ENCODE measurements around the gene LSM6.

Gene LSM6

GRCh38 chr4:146183209-146183608 lies 7.7 kb downstream of the LSM6 start:
- no peak for DNase-seq (ENCODE audit: low read depth in 2 of 2, low spot score in 1 of 2)

DNA sequence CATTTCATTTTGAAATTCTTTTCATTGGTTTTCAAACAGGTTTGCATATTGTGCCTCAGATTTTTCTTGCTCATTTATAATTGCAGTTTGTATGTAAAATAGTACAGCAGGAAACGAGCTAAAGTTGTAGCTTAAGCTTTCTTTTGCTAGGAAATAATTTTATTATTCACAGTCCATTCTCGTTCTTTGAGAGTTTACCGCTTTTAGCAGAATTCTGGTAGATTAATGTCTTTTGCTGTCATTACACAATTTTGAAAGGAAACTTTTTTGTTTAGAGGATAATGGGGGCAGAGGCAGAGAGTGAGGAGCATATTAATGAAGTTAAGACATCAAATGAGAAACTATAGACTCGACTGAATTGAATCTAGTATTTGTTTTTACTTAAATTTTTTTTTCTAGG lies 10.5 kb downstream of the LSM6 start:
- no peak for DNase-seq (ENCODE audit: low read depth in 2 of 2, low spot score in 1 of 2)

DNA sequence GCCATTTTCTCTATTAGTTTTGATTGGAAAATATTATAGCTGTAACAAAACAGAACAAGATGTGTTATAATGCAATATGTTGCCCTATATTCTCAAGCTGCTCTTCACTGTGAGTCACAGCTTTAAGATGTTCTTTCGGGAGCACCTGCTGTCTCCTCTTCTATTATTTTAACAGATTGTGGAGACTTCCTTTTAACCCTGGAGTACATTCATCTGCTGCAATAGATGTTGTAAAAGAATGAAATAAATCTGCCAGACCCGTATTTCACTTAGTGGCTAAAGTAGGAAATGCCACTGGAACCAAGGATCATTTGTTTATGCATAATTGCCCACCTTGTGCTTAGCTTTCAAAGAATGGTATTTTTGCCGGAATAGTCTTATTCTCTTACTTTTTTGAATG lies 11.1 kb downstream of the LSM6 start:
- DNase-seq (ENCODE audit: low read depth in 2 of 2, low spot score in 1 of 2): no peak

DNA sequence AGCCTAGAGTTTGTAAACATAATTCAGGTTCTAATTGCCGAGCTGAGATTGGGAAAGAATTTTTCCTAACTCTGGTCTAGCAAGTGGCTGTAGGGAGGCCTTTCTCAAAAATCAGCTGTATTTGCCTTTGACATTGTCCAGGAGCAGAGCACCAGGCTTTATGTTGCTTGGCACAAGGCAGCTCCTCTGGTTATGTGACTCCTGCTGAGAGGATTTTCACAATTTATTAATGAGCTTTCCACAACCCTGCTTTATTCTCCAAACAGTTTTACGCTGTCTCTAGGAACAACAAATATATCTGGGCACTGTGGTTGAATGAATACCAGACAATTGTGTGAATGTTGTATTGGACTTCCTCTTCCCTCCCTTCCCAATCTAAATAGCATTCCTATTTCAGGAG lies 14.9 kb downstream of the LSM6 start:
- no peak for DNase-seq (ENCODE audit: low read depth in 2 of 2, low spot score in 1 of 2)

- DNase-seq (ENCODE audit: low read depth in 2 of 2, low spot score in 1 of 2): no peak
Observed at GRCh38 chr4:146191766-146192458, 16.4 kb downstream of the LSM6 start.

DNA sequence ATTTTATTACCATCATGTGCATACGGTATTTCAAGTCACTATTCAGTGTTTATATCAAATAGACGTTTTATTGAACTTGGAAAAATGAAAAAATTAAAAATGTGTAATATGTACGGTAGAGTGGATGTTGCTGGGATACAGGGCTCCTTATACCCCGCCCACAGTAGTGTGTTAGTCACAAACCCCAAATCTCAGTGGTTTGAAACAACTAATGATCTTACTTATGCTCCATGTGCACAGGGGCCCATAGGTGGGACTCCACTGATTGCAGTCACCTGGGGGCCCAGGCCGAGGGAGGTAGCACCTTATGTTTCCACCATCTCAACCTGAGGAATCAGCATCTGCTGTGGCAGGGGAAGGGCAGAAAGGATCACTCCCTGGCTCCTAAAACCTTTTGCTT lies 18.1 kb downstream of the LSM6 start:
- no peak for DNase-seq (ENCODE audit: low read depth in 2 of 2, low spot score in 1 of 2)

- DNase-seq (ENCODE audit: low read depth in 2 of 2, low spot score in 1 of 2): no peak
Observed at GRCh38 chr4:146194212-146194611, 18.7 kb downstream of the LSM6 start.

DNA sequence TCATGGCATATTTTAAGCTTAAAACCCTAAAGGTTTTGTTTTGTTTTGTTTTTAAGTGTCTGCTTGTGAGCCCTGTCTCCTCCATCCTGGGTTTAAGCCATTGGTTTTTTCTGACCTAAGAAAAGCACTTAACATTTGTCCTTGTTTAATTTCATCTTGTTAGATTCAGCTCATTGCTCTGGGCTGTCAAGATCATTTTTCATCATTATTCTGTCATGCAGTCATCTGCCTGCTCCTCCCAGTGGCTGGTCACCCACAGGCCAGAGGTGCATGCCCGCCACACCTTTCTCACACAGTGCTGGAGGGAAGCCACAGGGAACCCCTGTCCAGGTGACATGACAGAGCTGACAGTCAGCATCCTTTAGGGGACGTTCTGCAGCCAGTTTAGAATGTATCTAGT lies 27.1 kb downstream of the LSM6 start:
- no peak for DNase-seq (ENCODE audit: low read depth in 2 of 2, low spot score in 1 of 2)

- no peak for DNase-seq (ENCODE audit: low read depth in 2 of 2, low spot score in 1 of 2)
Observed at GRCh38 chr4:146207410-146207809, 31.9 kb downstream of the LSM6 start.

DNA sequence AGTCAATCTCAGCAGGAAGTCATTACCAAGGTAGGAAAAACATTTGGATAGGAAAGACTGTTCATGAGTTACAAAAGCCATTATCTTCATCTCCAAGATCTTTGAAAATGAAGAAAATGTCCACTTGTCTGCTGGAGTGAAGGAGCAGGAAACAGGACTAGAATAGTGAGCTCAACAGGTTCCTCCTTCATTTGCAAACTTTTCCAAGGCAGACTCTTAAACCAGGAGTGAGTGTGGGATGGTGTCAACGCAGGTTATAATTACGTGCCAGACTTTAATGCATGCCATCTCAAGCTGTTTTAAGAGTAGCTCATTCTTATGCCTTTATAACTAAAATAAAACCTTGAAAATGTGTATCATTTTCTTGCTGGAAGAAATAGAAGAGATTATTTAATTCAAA lies 35.4 kb downstream of the LSM6 start:
- no peak for DNase-seq (ENCODE audit: low read depth in 2 of 2, low spot score in 1 of 2)

- DNase-seq (ENCODE audit: low read depth in 2 of 2, low spot score in 1 of 2): no peak
Observed at GRCh38 chr4:146211440-146211839, 35.9 kb downstream of the LSM6 start.

DNA sequence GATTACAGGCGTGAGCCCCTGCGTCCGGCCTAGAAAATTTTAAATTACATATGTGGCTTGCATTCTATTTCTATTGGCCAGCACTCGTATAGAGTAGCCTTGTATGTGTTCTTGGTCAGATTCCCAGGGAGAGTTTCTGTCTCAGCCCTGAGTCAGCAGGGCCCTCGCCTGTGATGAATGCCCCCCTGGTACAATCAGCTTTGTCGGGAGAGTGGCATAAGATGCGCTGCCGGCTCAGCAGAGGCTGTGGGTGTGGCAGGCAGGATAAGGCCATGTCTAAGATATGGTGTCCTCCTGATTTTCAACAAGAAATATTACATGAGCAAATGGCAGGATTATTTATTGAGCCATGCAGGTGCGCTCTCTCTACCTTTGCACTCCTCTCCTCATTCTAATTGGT lies 37.3 kb downstream of the LSM6 start:
- no peak for DNase-seq (ENCODE audit: low read depth in 2 of 2, low spot score in 1 of 2)

GRCh38 chr4:146214238-146214637 lies 38.7 kb downstream of the LSM6 start, which contains the start of gene REELD1:
REELD1 (plus strand) TSS chr4:146214538; CDS start chr4:146216953, 2,415 bp downstream.
- no peak for DNase-seq (ENCODE audit: low read depth in 2 of 2, low spot score in 1 of 2)

DNA sequence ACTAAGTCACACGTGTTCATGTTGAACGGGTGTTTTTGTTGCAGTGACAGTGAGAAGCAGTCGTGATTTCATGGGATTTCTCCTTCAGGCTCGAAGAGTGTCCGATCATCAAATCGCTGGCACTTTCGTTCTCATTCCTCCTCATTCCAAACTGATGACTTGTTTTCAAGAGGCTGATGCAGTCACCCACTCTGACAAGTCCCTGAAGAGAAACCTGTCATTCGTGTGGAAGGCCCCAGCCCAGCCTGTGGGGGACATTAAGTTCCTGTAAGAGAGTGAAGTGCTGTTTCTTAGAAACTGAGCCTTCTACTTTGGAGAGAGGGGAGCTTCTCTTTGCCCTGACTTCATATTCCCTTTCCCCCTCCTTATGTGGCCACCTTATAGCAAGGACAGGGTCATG lies 46.8 kb downstream of the LSM6 start:
- no peak for DNase-seq (ENCODE audit: low read depth in 2 of 2, low spot score in 1 of 2)

GRCh38 chr4:146224326-146224966 lies 48.9 kb downstream of the LSM6 start:
- DNase-seq (ENCODE audit: low read depth in 2 of 2, low spot score in 1 of 2): no peak

GRCh38 chr4:146229406-146229805 lies 53.9 kb downstream of the LSM6 start:
- DNase-seq (ENCODE audit: low read depth in 2 of 2, low spot score in 1 of 2): no peak

GRCh38 chr4:146232131-146232722 lies 56.7 kb downstream of the LSM6 start:
- no peak for DNase-seq (ENCODE audit: low read depth in 2 of 2, low spot score in 1 of 2)

- no peak for DNase-seq (ENCODE audit: low read depth in 2 of 2, low spot score in 1 of 2)
Observed at GRCh38 chr4:146235654-146236177, 60.2 kb downstream of the LSM6 start.

DNA sequence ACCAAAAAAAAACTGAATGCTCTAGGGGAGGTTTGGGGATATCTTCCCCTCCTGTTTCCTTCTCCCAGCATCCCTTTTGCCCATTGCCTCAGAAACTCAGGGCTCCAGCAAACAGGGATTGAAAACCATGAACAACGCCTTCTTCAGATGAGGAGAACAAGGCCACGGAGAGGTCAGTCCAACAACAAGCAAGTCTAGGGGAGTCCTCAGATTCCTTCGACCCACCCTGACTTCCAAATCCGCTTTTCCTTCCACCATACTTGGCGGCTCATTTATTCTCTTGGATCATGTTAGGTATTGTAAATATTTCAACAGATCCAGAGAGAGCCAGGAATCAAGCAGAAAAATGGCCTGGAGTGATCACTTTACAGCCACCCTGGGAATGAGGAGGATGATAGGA lies 60.7 kb downstream of the LSM6 start:
- no peak for DNase-seq (ENCODE audit: low read depth in 2 of 2, low spot score in 1 of 2)

GRCh38 chr4:146237092-146237491 lies 61.6 kb downstream of the LSM6 start:
- no peak for DNase-seq (ENCODE audit: low read depth in 2 of 2, low spot score in 1 of 2)

- DNase-seq (ENCODE audit: low read depth in 2 of 2, low spot score in 1 of 2): no peak
Observed at GRCh38 chr4:146238107-146238506, 62.6 kb downstream of the LSM6 start.
